OCI-LY7 (cell line): Measurements from ENCODE around the gene KCNAB2. TPM values are rescaled to one million over a fixed set of nuclear protein-coding genes. Genes with fewer than 3 reads are reported as not detected.

ENCODE experiments used
- BruUV-seq: library from RNA; stranded (reverse); fragments of 400-500 nt; replicated peaks from 2 replicates; lab custom pipeline; 2021; lab: Mats Ljungman, UMichigan
- CTCF ChIA-PET: fragments of 300-600 bp; sonication (Branson Sonifier 250); formaldehyde crosslinking; loops from one replicate; lab custom pipeline; 2022; ENCODE audit warnings: antibody characterized with exemption; ENCODE audit not compliant: unreplicated experiment; lab: Charles Lee
- POLR2A ChIA-PET: fragments of 300-600 bp; sonication (Branson Sonifier 250); formaldehyde crosslinking; loops from one replicate; lab custom pipeline; 2022; ENCODE audit warnings: antibody characterized with exemption; lab: Charles Lee
- DNase-seq: peaks from one replicate; pipeline ENCODE4 v3.0.0-alpha.2; 2015; ENCODE audit warnings: low spot score
- H2AFZ ChIP-seq: fragments of 200-600 bp; sonication (generic), shearing (Covaris generic); 2 replicates; pipeline ENCODE4 v1.6.1; 2014; ENCODE audit warnings: mild to moderate bottlenecking, antibody characterized with exemption, low read length, moderate library complexity
- H3K27ac ChIP-seq: fragments of 200-600 bp; sonication (generic); 2 replicates; pipeline ENCODE4 v1.5.1; 2014; ENCODE audit warnings: mixed run types, low read depth, mild to moderate bottlenecking, moderate library complexity, low read length, inconsistent platforms; ENCODE audit not compliant: poor library complexity, severe bottlenecking
- H3K36me3 ChIP-seq: fragments of 200-600 bp; sonication (generic); 2 replicates; pipeline ENCODE4 v1.6.1; 2014; ENCODE audit warnings: mild to moderate bottlenecking, antibody characterized with exemption, low read length, moderate library complexity, mixed read lengths; ENCODE audit not compliant: insufficient read depth
- H3K4me1 ChIP-seq: fragments of 200-600 bp; sonication (generic); 2 replicates; pipeline ENCODE4 v1.5.1; 2014; ENCODE audit warnings: mild to moderate bottlenecking, low read length; ENCODE audit not compliant: insufficient read depth, poor library complexity, severe bottlenecking
- H3K4me2 ChIP-seq: fragments of 200-600 bp; sonication (generic); 2 replicates; pipeline ENCODE4 v1.6.1; 2014; ENCODE audit warnings: mild to moderate bottlenecking, low read length
- H3K4me3 ChIP-seq: fragments of 200-600 bp; sonication (generic); 2 replicates; pipeline ENCODE4 v1.5.1; 2014; ENCODE audit warnings: mild to moderate bottlenecking, low read depth, low read length; ENCODE audit not compliant: poor library complexity, severe bottlenecking
- H3K79me2 ChIP-seq: fragments of 200-600 bp; sonication (generic); 2 replicates; pipeline ENCODE4 v1.6.1; 2016; ENCODE audit warnings: low read depth, mild to moderate bottlenecking, low read length, moderate library complexity, mixed read lengths; ENCODE audit not compliant: insufficient read depth
- H3K9me2 ChIP-seq: fragments of 200-600 bp; sonication (generic); 2 replicates; pipeline ENCODE4 v1.6.1; 2016; ENCODE audit warnings: mild to moderate bottlenecking, low read length, mixed read lengths; ENCODE audit not compliant: insufficient read depth
- H3K9me3 ChIP-seq: fragments of 200-600 bp; sonication (generic); 2 replicates; pipeline ENCODE4 v1.6.1; 2014; ENCODE audit warnings: mild to moderate bottlenecking, mixed run types, low read length, mixed read lengths
- H4K20me1 ChIP-seq: fragments of 200-600 bp; sonication (generic); 2 replicates; pipeline ENCODE4 v1.6.1; 2014; ENCODE audit warnings: mild to moderate bottlenecking, antibody characterized with exemption, low read length, moderate library complexity, mixed read lengths; ENCODE audit not compliant: insufficient read depth
- CTCF ChIP-seq: fragments of 200-600 bp; sonication (generic); conservative IDR thresholded peaks from 2 replicates; pipeline ENCODE4 v1.5.1; 2014; ENCODE audit warnings: mild to moderate bottlenecking, antibody characterized with exemption, low read length, moderate library complexity, mixed read lengths
- EZH2phosphoT487 ChIP-seq: fragments of 200-600 bp; sonication (generic); IDR thresholded peaks from 2 replicates; pipeline ENCODE4 v1.6.1; 2018; ENCODE audit warnings: low read depth, borderline replicate concordance, mild to moderate bottlenecking, mixed run types, antibody characterized with exemption, low read length, moderate library complexity, mixed read lengths
- intact Hi-C: fragments of 100-400 bp; cut with micrococcal nuclease; formaldehyde crosslinking; loops from one replicate; pipeline ENCODE4 v1.10.0; 2022; ENCODE audit not compliant: unreplicated experiment
- total RNA-seq, 2 experiments: library from RNA; depleted of rRNA in 1 of 2; stranded (reverse); fragments of >200 nt in 1 of 2; shearing (Covaris generic) in 1 of 2; gene quantifications; 2 replicates each; pipeline ENCODE4 v1.2.3, GENCODE V29; 2014 to 2022

KCNAB2 gene
- total RNA-seq, 2 experiments from 2014 or later: 46.7 to 133 TPM

- intact Hi-C loops: no loop called here
- no peak overlapping the region for H3K4me3 ChIP-seq
- peaks cover 40% of the 10 kb centered on the region; the same call in 1 of the 2 replicates for H3K36me3 ChIP-seq
- no TSS peak for BruUV-seq
- H3K9me2 ChIP-seq: no peaks in the 10 kb centered on the region
- TF ChIP-seq CTCF: no peak
- TF ChIP-seq EZH2phosphoT487: no peak
- H4K20me1 ChIP-seq: no peaks in the 10 kb centered on the region; the same call in 1 of the 2 replicates
- DNase-seq: no peak
- H3K4me1 ChIP-seq: peaks cover 7% of the 10 kb centered on the region
- CTCF ChIA-PET: no interaction called here
- no peaks in the 10 kb centered on the region for H3K9me3 ChIP-seq
- peaks cover under 1% of the 10 kb centered on the region; the same call in 1 of the 2 replicates for H3K79me2 ChIP-seq
- H3K27ac ChIP-seq: no peak overlapping the region
- POLR2A ChIA-PET: no interaction called here
- H3K4me2 ChIP-seq: no peak overlapping the region
- H2AFZ ChIP-seq: no peak overlapping the region
Observed at GRCh38 chr1:6039031-6039430, 6.7 kb upstream of the KCNAB2 start.

GRCh38 chr1:6040444-6040843 lies 5.2 kb upstream of the KCNAB2 start:
- no peak for TF ChIP-seq CTCF
- no peak for TF ChIP-seq EZH2phosphoT487
- Histone ChIP-seq H3K36me3 (peaks cover 30% of the 10 kb centered on the region; the same call in 1 of the 2 replicates), H3K4me3 (no peak overlapping the region), H3K4me2 (no peak overlapping the region), H3K79me2 (no peaks in the 10 kb centered on the region), H3K4me1 (peaks cover 7% of the 10 kb centered on the region), H4K20me1 (no peaks in the 10 kb centered on the region; the same call in 1 of the 2 replicates), H2AFZ (no peak overlapping the region), H3K27ac (no peak overlapping the region), H3K9me2 (no peaks in the 10 kb centered on the region), H3K9me3 (no peaks in the 10 kb centered on the region)
- DNase-seq: no peak
- intact Hi-C loops: no loop called here
- ChIA-PET POLR2A (no interaction called here), CTCF (no interaction called here)
- no TSS peak for BruUV-seq

- Histone ChIP-seq H4K20me1 (no peaks in the 10 kb centered on the region; the same call in 1 of the 2 replicates), H3K27ac (no peak overlapping the region), H3K9me3 (no peaks in the 10 kb centered on the region), H3K36me3 (peaks cover 28% of the 10 kb centered on the region; the same call in 1 of the 2 replicates), H3K4me3 (no peak overlapping the region), H3K79me2 (no peaks in the 10 kb centered on the region), H3K9me2 (no peaks in the 10 kb centered on the region), H3K4me2 (no peak overlapping the region), H3K4me1 (peaks cover 7% of the 10 kb centered on the region), H2AFZ (no peak overlapping the region)
- CTCF ChIA-PET: no interaction called here
- DNase-seq: no peak
- intact Hi-C loops: no loop called here
- POLR2A ChIA-PET: no interaction called here
- TF ChIP-seq EZH2phosphoT487 (no peak), CTCF (no peak)
- no TSS peak for BruUV-seq
Observed at GRCh38 chr1:6040861-6041415, 4.8 kb upstream of the KCNAB2 start.
